Esophagus muscularis mucosa (tissue), 4 donors: ENCODE data around the gene SPIN1. TPM values are rescaled to one million over a fixed set of nuclear protein-coding genes. Genes with fewer than 3 reads are reported as not detected.

Experiments
- DNase-seq: peaks from one replicate; pipeline ENCODE4 v3.0.0-alpha.2; 2017; ENCODE audit errors: extremely low spot score
- H3K27ac ChIP-seq, 4 donors: fragments of 200-600 bp; sonication (generic); replicated peaks in 1 of 4; 1 replicate in 3 of 4; 2 replicates in 1 of 4; pipeline ENCODE4 v1.5.1; 2016 to 2019; ENCODE audit warnings: mild to moderate bottlenecking in 1 of 4
- H3K27me3 ChIP-seq, 4 donors: fragments of 200-600 bp; sonication (generic); one replicate each; pipeline versions ENCODE4 v1.5.1 to v1.6.0; 2016 to 2019
- H3K36me3 ChIP-seq, 4 donors: fragments of 200-600 bp; sonication (generic); one replicate each; pipeline ENCODE4 v1.5.1; 2016 to 2019
- H3K4me1 ChIP-seq, 4 donors: fragments of 200-600 bp; sonication (generic); one replicate each; pipeline ENCODE4 v1.5.1; 2016 to 2019
- H3K4me3 ChIP-seq, 4 donors: fragments of 200-600 bp; sonication (generic); 1 replicate in 2 of 4; 2 replicates in 2 of 4; pipeline ENCODE4 v1.5.1; 2016 to 2019; ENCODE audit warnings: mild to moderate bottlenecking in 4 of 4, moderate library complexity in 1 of 4
- H3K9me3 ChIP-seq, 4 donors: fragments of 200-600 bp; sonication (generic); 1 replicate in 3 of 4; 2 replicates in 1 of 4; pipeline ENCODE4 v1.5.1; 2016 to 2019
- EP300 ChIP-seq: sonication (generic); formaldehyde crosslinking; IDR thresholded peaks from one replicate; pipeline ENCODE4 v1.6.1; 2017; ENCODE audit warnings: antibody characterized with exemption
- POLR2A ChIP-seq: fragments of 450-650 bp; IDR thresholded peaks from one replicate; pipeline ENCODE4 v1.6.1; 2017; ENCODE audit warnings: antibody characterized with exemption, moderate library complexity, mild to moderate bottlenecking, low read depth
- POLR2AphosphoS5 ChIP-seq, 2 donors: sonication (generic); formaldehyde crosslinking; IDR thresholded peaks; one replicate each; pipeline ENCODE4 v1.6.1; 2017; ENCODE audit warnings: antibody characterized with exemption in 2 of 2
- whole genome bisulfite sequencing: methylation state at CpG from one replicate; pipeline ENCODE4 v1.1.5; 2018; 5-methylcytosine and 5-hydroxymethylcytosine counted together
- intact Hi-C: fragments of 100-400 bp; cut with DNase I; formaldehyde crosslinking; loops from one replicate; pipeline ENCODE4 v1.15.1; 2023
- total RNA-seq, 4 donors: library from RNA; depleted of rRNA; stranded (reverse); fragments of >200 nt; gene quantifications; one replicate each; pipeline versions ENCODE4 v1.1.0 to v1.2.1, GENCODE V29; 2016
- TF ChIP-seq, protein P1 (sequence below), 3 experiments: fragments of 200-600 bp in 2 of 3; fragments of 450-650 bp in 1 of 3; sonication (generic) in 2 of 3; IDR thresholded peaks; one replicate each; pipeline ENCODE4 v1.5.1; 2017 to 2019; ENCODE audit warnings: antibody characterized with exemption in 3 of 3, mild to moderate bottlenecking in 2 of 3, moderate library complexity in 1 of 3

The SPIN1 gene
- total RNA-seq, 4 donors from 2014 or later = 68.5 to 100 (median 81.5) TPM

DNA sequence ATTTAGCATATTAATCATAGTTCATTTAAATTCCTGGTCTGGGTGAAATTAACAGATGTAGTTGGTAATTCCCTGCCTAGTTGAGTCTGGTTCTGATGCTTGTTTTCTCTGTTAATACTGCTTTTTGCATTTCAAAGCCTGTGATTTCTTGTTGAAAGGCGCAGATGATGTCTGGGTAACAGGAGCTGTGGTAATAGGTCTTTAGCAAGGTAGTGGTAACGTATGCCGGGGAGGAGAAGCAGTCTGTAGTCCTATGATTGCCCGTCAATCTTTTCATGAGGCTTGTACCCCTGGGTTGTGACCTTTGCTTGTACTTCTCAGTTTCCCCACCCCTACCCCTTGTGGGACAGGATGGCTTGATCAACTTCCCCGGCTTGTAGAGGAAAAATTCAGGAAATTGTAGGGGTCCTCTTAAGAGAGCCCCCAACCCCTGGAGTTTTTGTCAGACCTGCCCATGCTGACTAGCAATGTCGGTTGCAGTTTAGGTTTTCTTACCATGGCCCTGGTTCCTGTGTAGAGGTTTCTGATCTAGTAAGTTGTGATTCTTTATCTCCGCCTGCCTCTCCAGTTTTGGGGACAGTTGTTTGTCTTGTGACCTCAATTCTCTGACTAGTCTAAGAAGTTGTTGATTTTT, 55.4 kb downstream of the SPIN1 start:
- no peak overlapping the region for H3K4me3 ChIP-seq
- no peak overlapping the region for H3K27ac ChIP-seq
- WGBS = 86% methylated on average over 7 of the region's 7 CpGs
- intact Hi-C loops = no loop called here
- peaks cover 0 to 4% (median 0%) of the 10 kb centered on the region in 4 donors for H3K36me3 ChIP-seq
- H3K27me3 ChIP-seq = no peaks in the 10 kb centered on the region
- no peaks in the 10 kb centered on the region for H3K9me3 ChIP-seq
- H3K4me1 ChIP-seq = peaks cover 7 to 15% (median 9%) of the 10 kb centered on the region in 4 donors
- no peak for DNase-seq
- TF ChIP-seq POLR2A = no peak
- TF ChIP-seq EP300 = no peak
- TF ChIP-seq POLR2AphosphoS5 (IDR thresholded peaks at IDR 0.05) = no peak
- TF ChIP-seq, protein P1, sequence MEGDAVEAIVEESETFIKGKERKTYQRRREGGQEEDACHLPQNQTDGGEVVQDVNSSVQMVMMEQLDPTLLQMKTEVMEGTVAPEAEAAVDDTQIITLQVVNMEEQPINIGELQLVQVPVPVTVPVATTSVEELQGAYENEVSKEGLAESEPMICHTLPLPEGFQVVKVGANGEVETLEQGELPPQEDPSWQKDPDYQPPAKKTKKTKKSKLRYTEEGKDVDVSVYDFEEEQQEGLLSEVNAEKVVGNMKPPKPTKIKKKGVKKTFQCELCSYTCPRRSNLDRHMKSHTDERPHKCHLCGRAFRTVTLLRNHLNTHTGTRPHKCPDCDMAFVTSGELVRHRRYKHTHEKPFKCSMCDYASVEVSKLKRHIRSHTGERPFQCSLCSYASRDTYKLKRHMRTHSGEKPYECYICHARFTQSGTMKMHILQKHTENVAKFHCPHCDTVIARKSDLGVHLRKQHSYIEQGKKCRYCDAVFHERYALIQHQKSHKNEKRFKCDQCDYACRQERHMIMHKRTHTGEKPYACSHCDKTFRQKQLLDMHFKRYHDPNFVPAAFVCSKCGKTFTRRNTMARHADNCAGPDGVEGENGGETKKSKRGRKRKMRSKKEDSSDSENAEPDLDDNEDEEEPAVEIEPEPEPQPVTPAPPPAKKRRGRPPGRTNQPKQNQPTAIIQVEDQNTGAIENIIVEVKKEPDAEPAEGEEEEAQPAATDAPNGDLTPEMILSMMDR (IDR thresholded peaks at IDR 0.05) = no peak

DNA sequence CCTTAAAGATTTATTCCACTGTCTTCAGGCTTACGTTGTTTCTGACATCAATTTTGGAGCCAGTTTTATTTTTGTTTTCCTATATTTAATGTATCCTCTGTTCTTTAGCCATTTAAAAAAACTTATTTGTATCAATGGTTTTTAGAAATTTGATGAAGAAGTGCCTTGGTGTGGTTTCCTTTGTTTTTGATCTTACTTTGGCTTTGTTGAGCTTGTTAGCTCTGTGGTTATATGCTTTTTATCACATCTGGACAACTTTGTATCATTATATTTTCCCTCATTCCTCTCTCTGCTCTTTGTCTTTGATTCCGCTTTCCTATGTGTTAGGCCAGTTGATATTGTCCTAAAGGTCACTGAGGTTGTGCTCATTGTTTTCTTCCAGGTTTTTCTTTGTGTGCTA, 58.5 kb downstream of the SPIN1 start:
- no peak for DNase-seq
- no peaks in the 10 kb centered on the region for H3K27me3 ChIP-seq
- peaks cover 0 to 28% (median 8%) of the 10 kb centered on the region in 4 donors for H3K36me3 ChIP-seq
- intact Hi-C loops = no loop called here
- TF ChIP-seq POLR2AphosphoS5 (IDR thresholded peaks at IDR 0.05) (no peak), POLR2A (no peak), EP300 (no peak)
- TF ChIP-seq, protein P1 (IDR thresholded peaks at IDR 0.05) = no peak
- no peaks in the 10 kb centered on the region for H3K9me3 ChIP-seq
- no peak overlapping the region for H3K4me3 ChIP-seq
- H3K4me1 ChIP-seq = peaks cover 7 to 20% (median 8%) of the 10 kb centered on the region in 4 donors
- no peak overlapping the region for H3K27ac ChIP-seq
- WGBS = 95% methylated on average over 2 of the region's 2 CpGs

DNA sequence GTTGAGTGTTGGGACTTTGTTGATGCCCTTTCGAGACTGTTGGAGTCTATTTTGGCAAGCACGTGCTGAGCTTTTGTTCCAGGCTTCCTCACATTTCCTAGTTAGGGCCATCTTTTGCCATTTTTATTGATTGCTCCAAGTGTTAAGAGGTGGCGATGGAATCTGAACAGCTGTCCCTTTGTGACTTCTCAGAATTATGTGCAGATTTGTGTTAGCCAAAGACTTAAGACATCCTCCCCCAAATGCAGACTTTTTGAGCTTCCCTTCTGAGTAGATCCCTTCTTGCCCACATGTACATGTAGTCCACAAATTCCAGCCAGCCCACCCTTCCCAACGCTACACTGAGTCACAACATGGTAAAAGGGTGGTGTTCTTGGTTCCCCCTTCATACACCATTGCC, 59.2 kb downstream of the SPIN1 start:
- Histone ChIP-seq H3K9me3 (no peaks in the 10 kb centered on the region), H3K27me3 (no peaks in the 10 kb centered on the region), H3K36me3 (peaks cover 0 to 34% (median 8%) of the 10 kb centered on the region in 4 donors), H3K27ac (no peak overlapping the region), H3K4me3 (no peak overlapping the region), H3K4me1 (peaks cover 7 to 20% (median 8%) of the 10 kb centered on the region in 4 donors)
- intact Hi-C loops = no loop called here
- TF ChIP-seq, protein P1 (IDR thresholded peaks at IDR 0.05) = no peak
- TF ChIP-seq POLR2A = no peak
- no peak for TF ChIP-seq POLR2AphosphoS5 (IDR thresholded peaks at IDR 0.05)
- TF ChIP-seq EP300 = no peak
- DNase-seq = no peak
- WGBS = 84% methylated on average over 4 of the region's 4 CpGs

DNA sequence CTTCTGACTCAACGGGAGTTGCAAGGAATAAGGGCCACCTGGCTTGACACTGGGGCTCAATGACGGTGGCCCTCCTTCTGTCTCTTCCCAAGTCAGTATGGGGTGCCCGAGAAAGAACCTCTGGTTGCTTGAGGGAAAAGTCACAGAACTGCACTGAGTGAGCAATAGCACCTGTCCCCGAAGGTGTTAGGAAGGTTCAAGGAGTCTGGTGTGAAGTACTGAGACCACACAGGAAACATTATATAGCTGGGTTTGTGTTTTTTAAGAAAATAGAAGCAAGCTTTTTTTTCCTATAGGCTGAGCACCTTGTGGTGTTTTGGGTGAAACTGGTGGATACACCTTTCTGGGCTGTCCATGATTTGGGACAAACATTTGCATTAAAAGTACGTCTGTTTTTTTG, 62.9 kb downstream of the SPIN1 start:
- intact Hi-C loops = no loop called here
- no peak for DNase-seq
- Histone ChIP-seq H3K4me1 (peaks cover 7 to 16% (median 8%) of the 10 kb centered on the region in 4 donors), H3K27me3 (no peaks in the 10 kb centered on the region), H3K36me3 (peaks cover 0 to 42% (median 8%) of the 10 kb centered on the region in 4 donors), H3K4me3 (no peak overlapping the region), H3K27ac (no peak overlapping the region), H3K9me3 (no peaks in the 10 kb centered on the region)
- WGBS = 86% methylated on average over 5 of the region's 5 CpGs
- TF ChIP-seq POLR2A (no peak), POLR2AphosphoS5 (IDR thresholded peaks at IDR 0.05) (no peak), EP300 (no peak)
- TF ChIP-seq, protein P1 (IDR thresholded peaks at IDR 0.05) = no peak
